HEK293 (cell line): ENCODE data around the gene RPS6KA5.
"Not testable (repeated sequence)": the region's sequence is repeated elsewhere in the genome, so short reads cannot be mapped to it uniquely, and the experiment has no call there.

ENCODE experiments used
- CTCF ChIA-PET: fragments of 350-600 bp; formaldehyde crosslinking; extraction: SDS; loops from one replicate; lab custom pipeline; 2021; ENCODE audit warnings: antibody characterized with exemption; lab: Yijun Ruan, JAX
- POLR2A ChIA-PET: fragments of 300-600 bp; formaldehyde crosslinking; extraction: SDS; loops from one replicate; lab custom pipeline; 2020; ENCODE audit warnings: antibody characterized with exemption, inconsistent platforms; lab: Yijun Ruan, JAX
- H3K27ac ChIP-seq: fragments of 200-500 bp; sonication (Bioruptor generic); 2 replicates; pipeline ENCODE4 v1.5.1; 2014; ENCODE audit warnings: low read depth, low read length, control low read depth, inconsistent platforms; ENCODE audit errors: extremely low read depth
- H3K36me3 ChIP-seq, 2 experiments: fragments of 200-500 bp in 1 of 2; sonication (Bioruptor generic) in 1 of 2; 1 replicate in 1 of 2; 2 replicates in 1 of 2; pipeline ENCODE4 v1.5.1; 2014 to 2017; ENCODE audit warnings: inconsistent platforms in 2 of 2, low read length in 2 of 2; ENCODE audit not compliant: control insufficient read depth in 2 of 2, insufficient read depth in 1 of 2
- H3K4me1 ChIP-seq: fragments of 200-500 bp; sonication (Bioruptor generic); 2 replicates; pipeline ENCODE4 v1.5.1; 2014; ENCODE audit warnings: mild to moderate bottlenecking, low read length, inconsistent platforms; ENCODE audit not compliant: control insufficient read depth, insufficient read depth
- H3K4me3 ChIP-seq: 2 replicates; pipeline ENCODE4 v1.5.1; 2011; ENCODE audit warnings: low read depth, mild to moderate bottlenecking, control low read depth, low read length, moderate library complexity
- H3K9me3 ChIP-seq: fragments of 200-500 bp; sonication (Bioruptor generic); 2 replicates; pipeline ENCODE4 v1.5.1; 2014; ENCODE audit warnings: low read depth, low read length, inconsistent platforms; ENCODE audit not compliant: control insufficient read depth, insufficient read depth
- RBAK ChIP-seq: fragments of 450-650 bp; formaldehyde crosslinking; IDR thresholded peaks from 2 replicates; pipeline ENCODE4 v1.5.1; 2016; ENCODE audit warnings: missing biosample characterization, missing genetic modification characterization
- ZBTB20 ChIP-seq: fragments of 450-650 bp; formaldehyde crosslinking; IDR thresholded peaks from 2 replicates; pipeline ENCODE4 v1.5.1; 2016; ENCODE audit warnings: missing biosample characterization, missing genetic modification characterization
- ZBTB7A ChIP-seq: fragments of 450-650 bp; formaldehyde crosslinking; IDR thresholded peaks from 2 replicates; pipeline ENCODE4 v1.5.1; 2016; ENCODE audit warnings: low read depth, missing biosample characterization, missing genetic modification characterization
- ZNF114 ChIP-seq: fragments of 450-650 bp; formaldehyde crosslinking; IDR thresholded peaks from 2 replicates; pipeline ENCODE4 v1.5.0; 2017; ENCODE audit warnings: missing biosample characterization, missing genetic modification characterization
- ZNF174 ChIP-seq: fragments of 450-650 bp; formaldehyde crosslinking; IDR thresholded peaks from 2 replicates; pipeline ENCODE4 v1.5.0; 2017; ENCODE audit warnings: missing biosample characterization, mild to moderate bottlenecking, missing genetic modification characterization
- ZNF239 ChIP-seq: fragments of 450-650 bp; formaldehyde crosslinking; IDR thresholded peaks from 2 replicates; pipeline ENCODE4 v1.5.1; 2016; ENCODE audit warnings: missing biosample characterization, missing genetic modification characterization
- ZNF266 ChIP-seq: fragments of 450-650 bp; formaldehyde crosslinking; IDR thresholded peaks from 2 replicates; pipeline ENCODE4 v1.5.1; 2016; ENCODE audit warnings: missing biosample characterization, missing genetic modification characterization, low read depth
- ZNF37A ChIP-seq: fragments of 450-650 bp; IDR thresholded peaks from 2 replicates; pipeline ENCODE4 v1.5.1; 2018; ENCODE audit warnings: missing biosample characterization, missing genetic modification characterization
- ZNF404 ChIP-seq: fragments of 450-650 bp; formaldehyde crosslinking; IDR thresholded peaks from 2 replicates; pipeline ENCODE4 v1.5.1; 2017; ENCODE audit warnings: missing biosample characterization, missing genetic modification characterization
- ZNF416 ChIP-seq: fragments of 450-650 bp; formaldehyde crosslinking; IDR thresholded peaks from 2 replicates; pipeline ENCODE4 v1.5.1; 2016; ENCODE audit warnings: missing biosample characterization, missing genetic modification characterization
- ZNF501 ChIP-seq: fragments of 450-650 bp; formaldehyde crosslinking; IDR thresholded peaks from 2 replicates; pipeline ENCODE4 v1.5.1; 2016; ENCODE audit warnings: missing biosample characterization, missing genetic modification characterization
- ZNF629 ChIP-seq: fragments of 450-650 bp; formaldehyde crosslinking; IDR thresholded peaks from 2 replicates; pipeline ENCODE4 v1.5.1; 2017; ENCODE audit warnings: missing biosample characterization, missing genetic modification characterization
- ZNF670 ChIP-seq: fragments of 450-650 bp; formaldehyde crosslinking; IDR thresholded peaks from 2 replicates; pipeline ENCODE4 v1.5.1; 2016; ENCODE audit warnings: missing biosample characterization, missing genetic modification characterization, low read depth
- ZNF777 ChIP-seq: fragments of 450-650 bp; formaldehyde crosslinking; IDR thresholded peaks from 2 replicates; pipeline ENCODE4 v1.5.1; 2017; ENCODE audit warnings: missing biosample characterization, missing genetic modification characterization, borderline replicate concordance
- ZNF830 ChIP-seq: fragments of 450-650 bp; IDR thresholded peaks from 2 replicates; pipeline ENCODE4 v1.5.0; 2018; ENCODE audit warnings: missing biosample characterization, missing genetic modification characterization, low read depth, mild to moderate bottlenecking, moderate library complexity
- ZSCAN5A ChIP-seq: fragments of 450-650 bp; formaldehyde crosslinking; IDR thresholded peaks from 2 replicates; pipeline ENCODE4 v1.5.1; 2016; ENCODE audit warnings: missing biosample characterization, missing genetic modification characterization
- ZXDB ChIP-seq: fragments of 450-650 bp; formaldehyde crosslinking; IDR thresholded peaks from 2 replicates; pipeline ENCODE4 v1.5.1; 2016; ENCODE audit warnings: missing biosample characterization, missing genetic modification characterization
- TF ChIP-seq, protein P1 (sequence below): fragments of 450-650 bp; formaldehyde crosslinking; IDR thresholded peaks from 2 replicates; pipeline ENCODE4 v1.5.1; 2016; ENCODE audit warnings: missing biosample characterization, missing genetic modification characterization
- TF ChIP-seq, protein P2 (sequence below): fragments of 450-650 bp; IDR thresholded peaks from 2 replicates; pipeline ENCODE4 v1.5.1; 2018; ENCODE audit warnings: missing biosample characterization, missing genetic modification characterization
- TF ChIP-seq, protein P3 (sequence below): fragments of 450-650 bp; formaldehyde crosslinking; optimal IDR thresholded peaks from 2 replicates; pipeline ENCODE3; 2016; ENCODE audit warnings: missing biosample characterization, mild to moderate bottlenecking, missing genetic modification characterization

Gene RPS6KA5

GRCh38 chr14:90858511-90858910 is 201.9 kb downstream of the RPS6KA5 start:
- TF ChIP-seq ZNF629 (tag by site-specific recombination) (no peak), ZNF404 (tag by site-specific recombination) (no peak), ZXDB (tag by site-specific recombination) (no peak), ZNF114 (tag by site-specific recombination) (no peak), ZNF174 (tag by site-specific recombination) (no peak), RBAK (tag by site-specific recombination) (no peak), ZNF266 (tag by site-specific recombination) (no peak), ZNF777 (tag by site-specific recombination) (no peak), ZBTB7A (tag by site-specific recombination) (no peak), ZNF501 (no peak), ZNF830 (tag by site-specific recombination) (no peak), ZBTB20 (tag by site-specific recombination) (no peak), ZSCAN5A (no peak), ZNF670 (tag by site-specific recombination) (no peak), ZNF239 (tag by site-specific recombination) (no peak), ZNF37A (tag by site-specific recombination) (no peak)
- TF ChIP-seq, protein P1, sequence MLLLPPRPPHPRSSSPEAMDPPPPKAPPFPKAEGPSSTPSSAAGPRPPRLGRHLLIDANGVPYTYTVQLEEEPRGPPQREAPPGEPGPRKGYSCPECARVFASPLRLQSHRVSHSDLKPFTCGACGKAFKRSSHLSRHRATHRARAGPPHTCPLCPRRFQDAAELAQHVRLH (tag by site-specific recombination), result no peak
- TF ChIP-seq, protein P2, sequence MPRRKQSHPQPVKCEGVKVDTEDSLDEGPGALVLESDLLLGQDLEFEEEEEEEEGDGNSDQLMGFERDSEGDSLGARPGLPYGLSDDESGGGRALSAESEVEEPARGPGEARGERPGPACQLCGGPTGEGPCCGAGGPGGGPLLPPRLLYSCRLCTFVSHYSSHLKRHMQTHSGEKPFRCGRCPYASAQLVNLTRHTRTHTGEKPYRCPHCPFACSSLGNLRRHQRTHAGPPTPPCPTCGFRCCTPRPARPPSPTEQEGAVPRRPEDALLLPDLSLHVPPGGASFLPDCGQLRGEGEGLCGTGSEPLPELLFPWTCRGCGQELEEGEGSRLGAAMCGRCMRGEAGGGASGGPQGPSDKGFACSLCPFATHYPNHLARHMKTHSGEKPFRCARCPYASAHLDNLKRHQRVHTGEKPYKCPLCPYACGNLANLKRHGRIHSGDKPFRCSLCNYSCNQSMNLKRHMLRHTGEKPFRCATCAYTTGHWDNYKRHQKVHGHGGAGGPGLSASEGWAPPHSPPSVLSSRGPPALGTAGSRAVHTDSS, result no peak
- TF ChIP-seq, all 188 proteins: peak for 0
- no peak overlapping the region for H3K27ac ChIP-seq
- H3K9me3 ChIP-seq, result no peaks in the 10 kb centered on the region
- no peaks in the 10 kb centered on the region; a peak in 1 of 3 replicates for H3K36me3 ChIP-seq
- peaks cover 2% of the 10 kb centered on the region; the same call in 1 of the 2 replicates for H3K4me1 ChIP-seq
- CTCF ChIA-PET, result interaction anchor here (1.1 to 1.5 kb wide), 2 partner anchors 9 to 427 kb away, joined by 3 read pairs; no protein-coding TSS in a partner anchor
- H3K4me3 ChIP-seq, result no peak overlapping the region
- POLR2A ChIA-PET, result interaction anchor here (1.0 kb wide), 1 partner anchor 24 kb away, joined by 3 read pairs; no protein-coding TSS in a partner anchor

- TF ChIP-seq, protein P3, sequence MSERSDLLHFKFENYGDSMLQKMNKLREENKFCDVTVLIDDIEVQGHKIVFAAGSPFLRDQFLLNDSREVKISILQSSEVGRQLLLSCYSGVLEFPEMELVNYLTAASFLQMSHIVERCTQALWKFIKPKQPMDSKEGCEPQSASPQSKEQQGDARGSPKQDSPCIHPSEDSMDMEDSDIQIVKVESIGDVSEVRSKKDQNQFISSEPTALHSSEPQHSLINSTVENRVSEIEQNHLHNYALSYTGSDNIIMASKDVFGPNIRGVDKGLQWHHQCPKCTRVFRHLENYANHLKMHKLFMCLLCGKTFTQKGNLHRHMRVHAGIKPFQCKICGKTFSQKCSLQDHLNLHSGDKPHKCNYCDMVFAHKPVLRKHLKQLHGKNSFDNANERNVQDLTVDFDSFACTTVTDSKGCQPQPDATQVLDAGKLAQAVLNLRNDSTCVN, result no peak
- no peak for TF ChIP-seq ZNF416 (tag by site-specific recombination)
- H3K4me1 ChIP-seq, result peaks cover 2% of the 10 kb centered on the region; the same call in 1 of the 2 replicates
- no peak overlapping the region for H3K4me3 ChIP-seq
- H3K27ac ChIP-seq, result no peak overlapping the region
- no peaks in the 10 kb centered on the region for H3K9me3 ChIP-seq
- ChIA-PET POLR2A (interaction anchor here (1.0 kb wide), 1 partner anchor 23 kb away, joined by 3 read pairs; no protein-coding TSS in a partner anchor), CTCF (interaction anchor here (0.9 to 1.5 kb wide), 3 partner anchors 9 to 428 kb away, joined by 3 read pairs; no protein-coding TSS in a partner anchor)
- H3K36me3 ChIP-seq, result no peaks in the 10 kb centered on the region; a peak in 1 of 3 replicates
These were observed 202.6 kb downstream of the RPS6KA5 start for GRCh38 chr14:90857866-90858265.

GRCh38 chr14:90856115-90856514 is 204.3 kb downstream of the RPS6KA5 start:
- H3K4me1 ChIP-seq, H3K4me3 ChIP-seq, H3K27ac ChIP-seq, H3K36me3 ChIP-seq, POLR2A ChIA-PET, H3K9me3 ChIP-seq: not testable (repeated sequence)
- CTCF ChIA-PET, result interaction anchor here (0.6 kb wide), 1 partner anchor 47 kb away, joined by 3 read pairs; no protein-coding TSS in a partner anchor
